ENCODE measurements around the gene IGF1R. TPM values are rescaled to one million over a fixed set of nuclear protein-coding genes. Genes with fewer than 3 reads are reported as not detected.
A peak's percentile ranks its signal among the peaks of the same experiment; 100 is the strongest.

IGF1R gene
- total RNA-seq, 3 donors from 2014 or later: 34.7 to 65.2 (median 47.7) TPM

GRCh38 chr15:98896802-98897732 lies 248.7 kb downstream of the IGF1R start:
- no peak for TF ChIP-seq CTCF (IDR thresholded peaks at IDR 0.05)
- Histone ChIP-seq H3K4me1 (ENCODE audit: low read depth) (no peaks in the 10 kb centered on the region), H3K9me3 (no peaks in the 10 kb centered on the region), H3K36me3 (ENCODE audit: low read depth) (no peaks in the 10 kb centered on the region), H3K4me3 (no peak overlapping the region)
- intact Hi-C loops (cut with DNase I, micrococcal nuclease): no loop called here
- DNase-seq: peak in 1 of 3 donors; percentile 23
- ATAC-seq: peak; percentile 54

GRCh38 chr15:98898122-98898521 lies 249.8 kb downstream of the IGF1R start:
- intact Hi-C loops (cut with DNase I, micrococcal nuclease): no loop called here
- Histone ChIP-seq H3K36me3 (ENCODE audit: low read depth) (no peaks in the 10 kb centered on the region), H3K9me3 (no peaks in the 10 kb centered on the region), H3K4me3 (no peak overlapping the region), H3K4me1 (ENCODE audit: low read depth) (no peaks in the 10 kb centered on the region)
- no peak for TF ChIP-seq CTCF (IDR thresholded peaks at IDR 0.05)
- DNase-seq: no peak
- ATAC-seq: no peak

- no peaks in the 10 kb centered on the region for H3K36me3 ChIP-seq (ENCODE audit: low read depth)
- no peaks in the 10 kb centered on the region for H3K9me3 ChIP-seq
- intact Hi-C loops (cut with DNase I, micrococcal nuclease): no loop called here
- H3K4me3 ChIP-seq: no peak overlapping the region
- DNase-seq (no peak), ATAC-seq (peak; percentile 8)
- TF ChIP-seq CTCF (IDR thresholded peaks at IDR 0.05): no peak
- H3K4me1 ChIP-seq (ENCODE audit: low read depth): no peaks in the 10 kb centered on the region
Measured at GRCh38 chr15:98899272-98900021, 251.1 kb downstream of the IGF1R start.

GRCh38 chr15:98900356-98900755 lies 252.0 kb downstream of the IGF1R start:
- no peaks in the 10 kb centered on the region for H3K9me3 ChIP-seq
- ATAC-seq (no peak), DNase-seq (no peak)
- intact Hi-C loops (cut with DNase I, micrococcal nuclease): no loop called here
- H3K4me3 ChIP-seq: no peak overlapping the region
- no peaks in the 10 kb centered on the region for H3K36me3 ChIP-seq (ENCODE audit: low read depth)
- no peaks in the 10 kb centered on the region for H3K4me1 ChIP-seq (ENCODE audit: low read depth)
- no peak for TF ChIP-seq CTCF (IDR thresholded peaks at IDR 0.05)

GRCh38 chr15:98901434-98902072 lies 253.2 kb downstream of the IGF1R start:
- H3K4me3 ChIP-seq: no peak overlapping the region
- intact Hi-C loops (cut with DNase I, micrococcal nuclease): no loop called here
- H3K36me3 ChIP-seq (ENCODE audit: low read depth): no peaks in the 10 kb centered on the region
- no peak for TF ChIP-seq CTCF (IDR thresholded peaks at IDR 0.05)
- ATAC-seq: no peak
- no peaks in the 10 kb centered on the region for H3K9me3 ChIP-seq
- no peaks in the 10 kb centered on the region for H3K4me1 ChIP-seq (ENCODE audit: low read depth)
- no peak for DNase-seq
